H4 (cell line): ENCODE results near the gene WDR82. TPM values are rescaled to one million over a fixed set of nuclear protein-coding genes. Genes with fewer than 3 reads are reported as not detected.
A peak's percentile ranks its signal among the peaks of the same experiment; 100 is the strongest.

Source experiments
- DNase-seq: peaks from one replicate; pipeline ENCODE4 v3.0.0-alpha.2; 2015; ENCODE audit warnings: low spot score
- total RNA-seq: library from RNA; depleted of rRNA; stranded (reverse); fragments of >200 nt; shearing (Covaris generic); gene quantifications from 2 replicates; pipeline ENCODE4 v1.2.3, GENCODE V29; 2014

Gene WDR82
- total RNA-seq, 1 experiment from 2014 or later: 33.7 TPM

GRCh38 chr3:52223449-52224408 lies 54.7 kb downstream of the WDR82 start:
- no peak for DNase-seq

- DNase-seq: no peak
Observed at GRCh38 chr3:52222319-52223221, 55.9 kb downstream of the WDR82 start.

GRCh38 chr3:52221563-52222318 lies 56.7 kb downstream of the WDR82 start:
- DNase-seq: no peak

GRCh38 chr3:52221141-52221562 lies 57.3 kb downstream of the WDR82 start:
- no peak for DNase-seq

- peak; percentile 47 for DNase-seq
Observed at GRCh38 chr3:52220380-52221026, 57.9 kb downstream of the WDR82 start.

- DNase-seq: no peak
Observed at GRCh38 chr3:52218937-52219650, 59.4 kb downstream of the WDR82 start.

GRCh38 chr3:52218454-52218853 lies 60.0 kb downstream of the WDR82 start:
- no peak for DNase-seq

- no peak for DNase-seq
Observed at GRCh38 chr3:52218026-52218425, 60.4 kb downstream of the WDR82 start.

- DNase-seq: no peak
Observed at GRCh38 chr3:52217409-52217805, 61.0 kb downstream of the WDR82 start.

- peak; percentile 84 for DNase-seq
Observed at GRCh38 chr3:52216585-52217408, 61.7 kb downstream of the WDR82 start.

GRCh38 chr3:52215351-52215750 lies 63.1 kb downstream of the WDR82 start:
- no peak for DNase-seq

GRCh38 chr3:52213901-52214300 lies 64.5 kb downstream of the WDR82 start:
- no peak for DNase-seq

GRCh38 chr3:52213005-52213404 lies 65.4 kb downstream of the WDR82 start:
- no peak for DNase-seq

GRCh38 chr3:52211268-52211891 lies 67.1 kb downstream of the WDR82 start:
- no peak for DNase-seq

GRCh38 chr3:52210550-52211046 lies 67.9 kb downstream of the WDR82 start:
- no peak for DNase-seq

GRCh38 chr3:52210037-52210436 lies 68.4 kb downstream of the WDR82 start:
- DNase-seq: no peak

- DNase-seq: no peak
Observed at GRCh38 chr3:52208556-52208955, 69.9 kb downstream of the WDR82 start.

GRCh38 chr3:52205727-52206372 lies 72.6 kb downstream of the WDR82 start:
- no peak for DNase-seq
